GM12878 (cell line): Measurements from ENCODE around the gene KCTD14. TPM values are rescaled to one million over a fixed set of nuclear protein-coding genes. Genes with fewer than 3 reads are reported as not detected.
"Not testable (repeated sequence)": the region's sequence is repeated elsewhere in the genome, so short reads cannot be mapped to it uniquely, and the experiment has no call there.

Experiments
- ATAC-seq: fragments of 200-7000 bp; cut with Tn5 transposase; 3 replicates; pipeline ENCODE4 v1.9.1; 2020; ENCODE audit warnings: mild to moderate bottlenecking, moderate library complexity
- BruUV-seq: library from RNA; stranded (reverse); fragments of 400-500 nt; replicated peaks from 2 replicates; lab custom pipeline; 2021; lab: Mats Ljungman, UMichigan
- CTCF ChIA-PET: fragments of 300-600 bp; sonication (Branson Sonifier 250); formaldehyde crosslinking; extraction: SDS; loops from one replicate; lab custom pipeline; 2021; ENCODE audit warnings: inconsistent platforms; lab: Yijun Ruan, JAX
- POLR2A ChIA-PET: fragments of 350-600 bp; formaldehyde crosslinking; extraction: SDS; loops from one replicate; lab custom pipeline; 2021; ENCODE audit warnings: inconsistent platforms; lab: Charles Lee
- RAD21 ChIA-PET: fragments of 300-600 bp; sonication (Branson Sonifier 250); formaldehyde crosslinking; loops from one replicate; lab custom pipeline; 2023; ENCODE audit warnings: antibody characterized with exemption; ENCODE audit not compliant: unreplicated experiment; lab: Charles Lee
- SMC1A ChIA-PET: fragments of 300-600 bp; sonication (Branson Sonifier 250); formaldehyde crosslinking; loops from one replicate; lab custom pipeline; 2023; ENCODE audit not compliant: unreplicated experiment, uncharacterized antibody; lab: Charles Lee
- DNase-seq: peaks from one replicate; pipeline ENCODE4 v3.0.0-alpha.2; 2011; ENCODE audit warnings: low read depth, low spot score
- FAIRE-seq: peaks from 3 replicates; lab custom pipeline; 2011; peaks lifted over from hg19 to GRCh38; lab: Jason Lieb, UNC
- H2AFZ ChIP-seq: 2 replicates; pipeline ENCODE4 v1.6.0; 2011; ENCODE audit warnings: low read depth, low read length, control low read depth; ENCODE audit not compliant: control insufficient read depth
- H3K27ac ChIP-seq: 2 replicates; pipeline ENCODE4 v1.5.1; 2011; ENCODE audit warnings: control low read depth; ENCODE audit not compliant: control insufficient read depth, insufficient read depth
- H3K27me3 ChIP-seq, 2 experiments: replicated peaks in 1 of 2; 2 replicates each; pipeline versions ENCODE4 v1.6.0 to v1.6.1; 2011; ENCODE audit warnings: low read length in 1 of 2; ENCODE audit not compliant: control insufficient read depth in 2 of 2, insufficient read depth in 2 of 2
- H3K36me3 ChIP-seq, 2 experiments: 2 replicates each; pipeline ENCODE4 v1.5.1; 2011; ENCODE audit warnings: low read length in 1 of 2; ENCODE audit not compliant: control insufficient read depth in 2 of 2, insufficient read depth in 2 of 2
- H3K4me1 ChIP-seq: 2 replicates; pipeline ENCODE4 v1.6.1; 2011; ENCODE audit warnings: mild to moderate bottlenecking, low read length, moderate library complexity, mixed read lengths; ENCODE audit not compliant: control insufficient read depth, insufficient read depth
- H3K4me2 ChIP-seq: 2 replicates; pipeline ENCODE4 v1.6.0; 2011; ENCODE audit warnings: control low read depth; ENCODE audit not compliant: control insufficient read depth, insufficient read depth
- H3K4me3 ChIP-seq: fragments of 200-600 bp; sonication (generic); 2 replicates; pipeline ENCODE4 v1.5.1; 2016
- H3K79me2 ChIP-seq: 2 replicates; pipeline ENCODE4 v1.6.0; 2011; ENCODE audit warnings: low read length; ENCODE audit not compliant: control insufficient read depth, insufficient read depth
- H3K9ac ChIP-seq: 2 replicates; pipeline ENCODE4 v1.8.0; 2011; ENCODE audit warnings: low read length, control low read depth, mixed read lengths; ENCODE audit not compliant: control insufficient read depth, insufficient read depth
- H3K9me3 ChIP-seq: replicated peaks from 3 replicates; pipeline ENCODE4 v1.5.1; 2011; ENCODE audit warnings: mild to moderate bottlenecking, low read length; ENCODE audit not compliant: control insufficient read depth, insufficient read depth
- H4K20me1 ChIP-seq: 2 replicates; pipeline ENCODE4 v1.6.0; 2011; ENCODE audit not compliant: control insufficient read depth, insufficient read depth
- EGR1 ChIP-seq, 2 experiments: IDR thresholded peaks; 1 replicate in 1 of 2; 2 replicates in 1 of 2; pipeline ENCODE4 v1.6.1; 2011 to 2012; ENCODE audit warnings: low read depth in 2 of 2, low read length in 2 of 2, borderline replicate concordance in 1 of 2, mild to moderate bottlenecking in 1 of 2, moderate library complexity in 1 of 2
- EZH2 ChIP-seq: IDR thresholded peaks from 2 replicates; pipeline ENCODE4 v1.6.1; 2012; ENCODE audit warnings: low read depth, mild to moderate bottlenecking, control low read depth, inconsistent platforms, low read length, borderline replicate concordance; ENCODE audit not compliant: control insufficient read depth
- FOS ChIP-seq: IDR thresholded peaks from 3 replicates; pipeline ENCODE4 v1.6.1; 2011; ENCODE audit warnings: borderline replicate concordance; ENCODE audit not compliant: insufficient read length; ENCODE audit errors: extremely low read depth
- IKZF1 ChIP-seq: fragments of 450-650 bp; conservative IDR thresholded peaks from 2 replicates; pipeline ENCODE4 v1.6.1; 2017; ENCODE audit warnings: antibody characterized with exemption, mild to moderate bottlenecking
- MTA2 ChIP-seq: fragments of 450-650 bp; IDR thresholded peaks from 2 replicates; pipeline ENCODE4 v1.6.1; 2016; ENCODE audit warnings: low read depth, mild to moderate bottlenecking, moderate library complexity
- POLR2AphosphoS2 ChIP-seq: IDR thresholded peaks from 2 replicates; pipeline ENCODE4 v1.6.1; 2011; ENCODE audit warnings: low read depth, mild to moderate bottlenecking, low read length, improper control_type of control experiment, moderate library complexity
- RBBP5 ChIP-seq: fragments of 200-600 bp; sonication (generic); conservative IDR thresholded peaks from 2 replicates; pipeline ENCODE4 v1.6.1; 2016
- RUNX3 ChIP-seq: IDR thresholded peaks from 2 replicates; pipeline ENCODE4 v1.6.1; 2012; ENCODE audit warnings: low read length, inconsistent platforms
- STAT1 ChIP-seq: fragments of 450-650 bp; conservative IDR thresholded peaks from 2 replicates; pipeline ENCODE4 v1.6.1; 2014; ENCODE audit warnings: antibody characterized with exemption, mild to moderate bottlenecking
- SUZ12 ChIP-seq: fragments of 200-600 bp; sonication (generic); IDR thresholded peaks from one replicate; pipeline ENCODE4 v1.6.1; 2018; ENCODE audit warnings: antibody characterized with exemption, mild to moderate bottlenecking; ENCODE audit not compliant: unreplicated experiment
- WRNIP1 ChIP-seq: IDR thresholded peaks from 2 replicates; pipeline ENCODE4 v1.6.1; 2011; ENCODE audit warnings: low read depth, low read length, improper control_type of control experiment, borderline replicate concordance
- ZNF207 ChIP-seq: fragments of 450-650 bp; IDR thresholded peaks from 2 replicates; pipeline ENCODE4 v1.6.1; 2014; ENCODE audit warnings: antibody characterized with exemption, mild to moderate bottlenecking, borderline replicate concordance
- ZNF217 ChIP-seq: fragments of 450-650 bp; IDR thresholded peaks from 2 replicates; pipeline ENCODE4 v1.6.1; 2017; ENCODE audit warnings: antibody characterized with exemption, mild to moderate bottlenecking
- ZNF274 ChIP-seq: IDR thresholded peaks from one replicate; pipeline ENCODE4 v1.8.0; 2011; ENCODE audit not compliant: insufficient read length, insufficient read depth
- WGBS: methylation state at CpG from one replicate; pipeline ENCODE4 v1.1.6; 2016; ENCODE audit warnings: low lambda C conversion rate; ENCODE audit not compliant: insufficient replicate concordance, insufficient coverage; ENCODE audit errors: missing lambda C conversion rate; 5-methylcytosine and 5-hydroxymethylcytosine counted together
- in situ Hi-C: fragments of 300-500 bp; cut with MboI; formaldehyde crosslinking; loops from 9 replicates; pipeline ENCODE4 v1.14.3; 2018; ENCODE audit warnings: mixed read lengths
- intact Hi-C: fragments of 100-400 bp; cut with micrococcal nuclease; formaldehyde crosslinking; loops from one replicate; pipeline ENCODE4 v1.14.2; 2022; ENCODE audit not compliant: unreplicated experiment
- polyA plus RNA-seq, 11 experiments: library from polyadenylated mRNA; depleted of rRNA in 4 of 11; unstranded in 6 of 11; stranded (reverse) in 5 of 11; fragments of >200 nt; fragmentation: Nextera tagmentation in 4 of 11; fragmentation: Illumina TruSeq in 1 of 11; extraction: Ambion mirVana in 4 of 11; extraction: Trizol in 1 of 11; gene quantifications; 1 replicate in 1 of 11; 2 replicates in 10 of 11; pipeline versions ENCODE4 v1.2.1 to v1.2.3, GENCODE V29; 2011 to 2016; ENCODE audit warnings: inconsistent platforms in 2 of 11, missing spikeins in 2 of 11, low read depth in 1 of 11
- total RNA-seq, 4 experiments: library from RNA; depleted of rRNA in 3 of 4; stranded (reverse); fragments of >200 nt in 3 of 4; fragmentation: Illumina TruSeq in 1 of 4; extraction: Trizol in 1 of 4; gene quantifications; 2 replicates each; pipeline versions ENCODE4 v1.2.1 to v1.2.3, GENCODE V29; 2013 to 2021
- TF ChIP-seq, protein P1 (sequence below): fragments of 450-650 bp; IDR thresholded peaks from 2 replicates; pipeline ENCODE4 v1.6.1; 2016; ENCODE audit warnings: mild to moderate bottlenecking, moderate library complexity, borderline replicate concordance

The KCTD14 gene
- total and polyA plus RNA-seq, 10 of the 15 experiments (the other 5 are each of a cell fraction or from before 2014, with no cell fraction given), result 0.11 to 0.63 (median 0.48) TPM

GRCh38 chr11:78028423-78028822 lies 5.3 kb upstream of the KCTD14 start:
- H3K27ac ChIP-seq, H4K20me1 ChIP-seq, H3K9me3 ChIP-seq, FAIRE-seq, BruUV-seq, H3K36me3 ChIP-seq, H3K4me2 ChIP-seq, SMC1A ChIA-PET, in situ Hi-C loops, ATAC-seq, DNase-seq, H3K4me3 ChIP-seq, POLR2A ChIA-PET, H3K79me2 ChIP-seq, intact Hi-C loops, H2AFZ ChIP-seq, H3K27me3 ChIP-seq, H3K4me1 ChIP-seq, H3K9ac ChIP-seq, CTCF ChIA-PET: not testable (repeated sequence)
- WGBS, result 79% methylated on average over 7 of the region's 9 CpGs
- RAD21 ChIA-PET, result interaction anchor here (1.2 kb wide), 1 partner anchor 15 kb away, joined by 4 read pairs; no protein-coding TSS in a partner anchor

DNA sequence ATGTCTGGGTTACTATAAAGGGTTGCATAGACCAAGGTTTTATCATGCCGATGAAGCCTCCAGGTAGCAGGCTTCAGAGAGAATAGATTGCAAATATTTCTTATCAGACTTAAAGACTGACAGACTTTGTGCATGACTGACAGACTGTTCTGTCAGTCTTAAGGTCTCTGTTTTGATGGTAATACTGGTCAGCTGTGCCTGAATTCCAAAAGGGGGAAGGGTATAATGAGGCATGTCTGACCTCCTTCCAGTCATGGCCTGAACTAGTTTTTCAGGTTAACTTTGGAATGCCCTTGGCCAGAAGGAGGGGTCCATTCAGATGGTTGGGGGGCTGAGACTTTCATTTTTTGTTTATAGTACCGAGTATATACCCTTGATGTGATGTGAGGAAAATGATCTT lies 4.7 kb upstream of the KCTD14 start:
- H3K9me3 ChIP-seq, result no peaks in the 10 kb centered on the region
- SMC1A ChIA-PET, result interaction anchor here (1.1 kb wide), 1 partner anchor 12 kb away, joined by 3 read pairs; no protein-coding TSS in a partner anchor
- intact Hi-C loops, result no loop called here
- no peak overlapping the region for H3K4me3 ChIP-seq
- TF ChIP-seq SUZ12 (no peak), RBBP5 (no peak), ZNF207 (no peak), WRNIP1 (no peak), STAT1 (no peak), EGR1 (IDR thresholded peaks at IDR 0.05; ENCODE audit: borderline replicate concordance in 1 of 2, low read depth in 2 of 2, low read length in 2 of 2) (no peak), EZH2 (no peak), MTA2 (no peak), ZNF217 (no peak), ZNF274 (no peak), IKZF1 (no peak), RUNX3 (no peak), POLR2AphosphoS2 (no peak), FOS (no peak)
- TF ChIP-seq, protein P1, sequence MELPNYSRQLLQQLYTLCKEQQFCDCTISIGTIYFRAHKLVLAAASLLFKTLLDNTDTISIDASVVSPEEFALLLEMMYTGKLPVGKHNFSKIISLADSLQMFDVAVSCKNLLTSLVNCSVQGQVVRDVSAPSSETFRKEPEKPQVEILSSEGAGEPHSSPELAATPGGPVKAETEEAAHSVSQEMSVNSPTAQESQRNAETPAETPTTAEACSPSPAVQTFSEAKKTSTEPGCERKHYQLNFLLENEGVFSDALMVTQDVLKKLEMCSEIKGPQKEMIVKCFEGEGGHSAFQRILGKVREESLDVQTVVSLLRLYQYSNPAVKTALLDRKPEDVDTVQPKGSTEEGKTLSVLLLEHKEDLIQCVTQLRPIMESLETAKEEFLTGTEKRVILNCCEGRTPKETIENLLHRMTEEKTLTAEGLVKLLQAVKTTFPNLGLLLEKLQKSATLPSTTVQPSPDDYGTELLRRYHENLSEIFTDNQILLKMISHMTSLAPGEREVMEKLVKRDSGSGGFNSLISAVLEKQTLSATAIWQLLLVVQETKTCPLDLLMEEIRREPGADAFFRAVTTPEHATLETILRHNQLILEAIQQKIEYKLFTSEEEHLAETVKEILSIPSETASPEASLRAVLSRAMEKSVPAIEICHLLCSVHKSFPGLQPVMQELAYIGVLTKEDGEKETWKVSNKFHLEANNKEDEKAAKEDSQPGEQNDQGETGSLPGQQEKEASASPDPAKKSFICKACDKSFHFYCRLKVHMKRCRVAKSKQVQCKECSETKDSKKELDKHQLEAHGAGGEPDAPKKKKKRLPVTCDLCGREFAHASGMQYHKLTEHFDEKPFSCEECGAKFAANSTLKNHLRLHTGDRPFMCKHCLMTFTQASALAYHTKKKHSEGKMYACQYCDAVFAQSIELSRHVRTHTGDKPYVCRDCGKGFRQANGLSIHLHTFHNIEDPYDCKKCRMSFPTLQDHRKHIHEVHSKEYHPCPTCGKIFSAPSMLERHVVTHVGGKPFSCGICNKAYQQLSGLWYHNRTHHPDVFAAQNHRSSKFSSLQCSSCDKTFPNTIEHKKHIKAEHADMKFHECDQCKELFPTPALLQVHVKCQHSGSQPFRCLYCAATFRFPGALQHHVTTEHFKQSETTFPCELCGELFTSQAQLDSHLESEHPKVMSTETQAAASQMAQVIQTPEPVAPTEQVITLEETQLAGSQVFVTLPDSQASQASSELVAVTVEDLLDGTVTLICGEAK, result no peak
- TF ChIP-seq, all 136 proteins: peak for 0
- ATAC-seq, result no peak
- no peaks in the 10 kb centered on the region for H3K27me3 ChIP-seq
- peaks cover 6% of the 10 kb centered on the region for H3K4me1 ChIP-seq
- no peaks in the 10 kb centered on the region for H4K20me1 ChIP-seq
- ChIA-PET CTCF (no interaction called here), POLR2A (no interaction called here), RAD21 (no interaction called here)
- WGBS, result 73% methylated on average over 2 of the region's 2 CpGs
- in situ Hi-C loops, result no loop called here
- no peaks in the 10 kb centered on the region for H3K36me3 ChIP-seq
- H3K9ac ChIP-seq, result no peak overlapping the region
- H3K79me2 ChIP-seq, result no peaks in the 10 kb centered on the region
- no peak overlapping the region for H2AFZ ChIP-seq
- no TSS peak for BruUV-seq
- no peak overlapping the region for H3K4me2 ChIP-seq
- no peak for FAIRE-seq
- DNase-seq, result no peak
- H3K27ac ChIP-seq, result no peak overlapping the region
